GDM1 (cell line): ENCODE measurements around the gene RHOT1.
"Not testable (repeated sequence)": the region's sequence is repeated elsewhere in the genome, so short reads cannot be mapped to it uniquely, and the experiment has no call there.

Source experiments
- DNase-seq: peaks from one replicate; lab custom pipeline; 2025; lab: John Stamatoyannopoulos, UW

Gene RHOT1

GRCh38 chr17:32124985-32125847, 17.1 kb upstream of the RHOT1 start:
- DNase-seq = no peak

- no peak for DNase-seq
Observed at GRCh38 chr17:32125848-32126153, 16.5 kb upstream of the RHOT1 start.

DNA sequence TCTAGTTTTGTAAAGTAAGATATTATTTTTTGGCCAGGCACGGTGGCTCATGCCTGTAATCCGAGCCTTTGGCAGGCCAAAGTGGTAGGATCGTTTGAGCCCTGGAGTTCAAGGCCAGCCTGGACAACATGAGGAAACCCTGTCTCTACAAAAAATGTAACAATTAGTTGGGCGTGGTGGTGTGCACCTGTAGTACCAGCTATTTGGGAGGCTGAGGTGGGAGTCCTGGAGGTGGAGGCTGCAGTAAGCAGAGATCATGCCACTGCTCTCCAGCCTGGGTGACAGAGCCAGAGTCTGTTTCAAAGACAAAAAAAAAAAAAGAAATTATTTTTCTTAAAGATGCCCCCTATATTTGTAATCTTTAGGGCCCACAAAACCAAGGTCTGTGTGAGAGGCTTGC, 16.0 kb upstream of the RHOT1 start:
- DNase-seq = no peak

- DNase-seq = no peak
Observed at GRCh38 chr17:32126746-32127145, 15.6 kb upstream of the RHOT1 start.

GRCh38 chr17:32127158-32127897, 15.0 kb upstream of the RHOT1 start:
- peak; percentile 73 for DNase-seq

DNA sequence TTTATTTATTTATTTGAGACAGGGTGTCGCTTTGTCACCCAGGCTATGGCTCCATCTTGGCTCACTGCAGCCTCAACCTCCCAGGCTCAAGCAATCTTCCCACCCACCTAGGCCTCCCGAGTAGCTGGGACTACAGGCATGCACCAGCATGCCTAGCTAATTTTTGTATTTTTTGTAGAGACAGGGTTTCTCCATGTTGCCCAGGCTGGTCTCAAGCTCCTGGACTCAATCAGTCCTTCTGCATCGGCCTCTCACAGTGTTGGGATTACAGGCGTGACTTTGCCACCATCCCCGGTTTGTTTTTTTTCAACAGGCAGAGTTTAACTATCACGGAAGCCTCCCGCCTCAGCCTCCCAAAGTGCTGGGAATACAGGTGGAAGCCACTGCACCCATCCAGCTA, 13.8 kb upstream of the RHOT1 start:
- DNase-seq = not testable (repeated sequence)

GRCh38 chr17:32135497-32136117, 6.7 kb upstream of the RHOT1 start:
- DNase-seq = not testable (repeated sequence)

GRCh38 chr17:32136856-32137255, 5.4 kb upstream of the RHOT1 start:
- no peak for DNase-seq

- not testable (repeated sequence) for DNase-seq
Observed at GRCh38 chr17:32139504-32139903, 2.8 kb upstream of the RHOT1 start.

GRCh38 chr17:32141258-32141657, 1.0 kb upstream of the RHOT1 start:
- DNase-seq = peak; percentile 50

DNA sequence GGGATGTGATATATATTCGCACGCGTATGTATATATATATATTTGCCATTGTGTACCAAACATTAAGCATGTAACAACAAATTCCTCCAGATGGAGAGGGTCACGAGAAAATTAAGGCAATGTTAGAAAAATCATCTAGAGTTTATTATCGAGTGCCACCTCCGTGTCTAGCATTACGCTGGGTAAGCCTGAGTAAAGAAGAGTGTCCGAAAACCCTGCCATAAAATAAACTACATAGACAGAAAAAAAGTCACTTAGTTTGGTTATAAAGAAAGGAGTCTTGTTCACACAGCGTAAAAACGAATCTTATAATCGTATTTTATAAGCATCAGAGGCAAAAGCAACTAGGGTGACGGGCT, 644 bp upstream of the RHOT1 start:
- no peak for DNase-seq

- DNase-seq = no peak
Observed at GRCh38 chr17:32142857-32143526, 690 bp downstream of the RHOT1 start.

DNA sequence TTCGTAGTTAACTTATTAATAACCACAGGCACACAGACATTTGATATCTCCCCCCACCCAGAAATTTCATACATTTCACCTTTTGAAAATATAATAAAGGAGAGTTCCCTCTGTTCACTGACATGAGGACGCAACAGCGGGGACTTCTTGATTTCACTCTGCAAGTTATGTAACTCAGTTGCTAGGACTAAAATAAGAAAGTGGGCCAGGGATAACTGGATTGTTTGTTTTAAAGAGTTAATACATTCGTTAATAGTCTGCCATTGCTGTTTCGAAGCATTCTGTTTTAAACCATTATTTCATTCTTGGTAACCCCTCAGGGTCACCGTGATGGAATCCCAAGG, 1.2 kb downstream of the RHOT1 start:
- DNase-seq = no peak

DNA sequence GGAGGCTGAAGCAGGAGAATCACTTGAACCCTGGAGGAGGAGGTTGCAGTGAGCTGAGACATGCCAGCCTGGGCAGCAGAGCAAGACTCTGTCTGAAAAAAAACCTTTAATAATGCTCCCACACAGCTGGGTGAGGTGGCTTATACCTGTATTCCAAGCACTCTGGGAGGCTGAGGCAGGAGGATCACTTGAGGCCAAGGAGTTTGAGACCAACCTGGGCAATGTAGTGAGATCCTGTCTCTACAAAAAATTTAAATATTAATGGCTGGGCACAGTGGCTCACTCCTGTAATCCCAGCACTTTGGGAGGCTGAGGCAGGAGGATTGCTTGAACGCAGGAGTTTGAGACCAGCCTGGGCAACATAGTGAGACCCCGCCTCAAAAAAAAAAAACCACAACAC, 2.1 kb downstream of the RHOT1 start:
- not testable (repeated sequence) for DNase-seq

DNA sequence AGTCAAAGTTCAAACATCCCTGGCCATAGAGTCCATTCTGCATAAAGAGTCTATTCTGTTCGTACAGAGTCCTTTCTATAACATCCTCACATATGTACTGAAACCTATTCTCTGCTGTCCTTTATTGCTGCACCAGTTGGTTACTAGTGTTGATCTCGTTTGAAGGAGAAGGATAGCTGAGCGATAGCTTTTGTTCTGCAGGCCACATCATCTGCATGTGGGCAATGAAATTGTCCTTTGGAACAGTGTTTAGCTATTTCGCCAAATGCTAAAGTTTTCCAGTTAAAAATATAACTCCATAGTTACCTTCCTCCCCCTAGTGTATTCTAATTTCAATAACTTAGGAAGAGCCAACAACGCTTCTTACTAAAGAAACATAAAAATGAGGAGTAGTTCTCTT, 6.0 kb downstream of the RHOT1 start:
- no peak for DNase-seq

GRCh38 chr17:32150358-32150757, 8.1 kb downstream of the RHOT1 start:
- no peak for DNase-seq

DNA sequence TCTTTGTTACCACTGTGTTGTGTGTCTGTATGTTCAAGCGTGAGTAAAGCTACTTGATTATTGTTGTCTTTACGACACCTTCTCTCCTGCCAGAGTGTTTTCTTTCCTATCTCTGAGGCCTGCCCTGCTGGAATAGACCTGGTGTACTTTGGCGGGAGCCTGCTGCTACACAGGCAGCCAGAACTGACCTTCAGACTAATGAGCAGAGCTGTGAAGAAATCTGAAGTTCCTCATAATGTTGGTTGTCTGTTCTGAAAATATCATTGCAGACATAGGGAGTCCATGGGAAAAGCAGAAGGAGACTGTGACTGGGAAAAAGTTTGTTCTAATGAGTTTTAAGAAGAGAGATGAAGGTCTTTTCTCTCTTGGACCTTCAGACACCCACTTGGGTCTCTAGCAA, 9.8 kb downstream of the RHOT1 start:
- no peak for DNase-seq

DNA sequence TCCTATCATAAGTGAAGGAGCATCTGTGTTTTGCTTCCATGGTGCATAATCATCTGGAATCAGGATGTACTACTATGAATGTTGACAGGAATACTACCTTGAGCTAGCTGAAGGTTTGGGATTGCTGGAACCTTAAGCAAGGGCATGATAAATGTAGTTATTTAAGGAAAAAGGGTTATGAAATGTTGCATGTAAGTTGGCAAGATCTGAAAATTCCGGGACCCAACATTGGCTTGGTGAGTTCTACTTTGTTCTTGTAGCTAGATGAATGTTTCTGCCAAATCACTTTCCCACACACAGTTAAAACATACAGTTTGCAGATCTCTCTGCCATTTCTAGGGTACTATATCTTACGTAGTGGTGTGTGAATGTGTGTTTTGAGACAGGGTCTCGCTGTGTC, 13.6 kb downstream of the RHOT1 start:
- DNase-seq = no peak

DNA sequence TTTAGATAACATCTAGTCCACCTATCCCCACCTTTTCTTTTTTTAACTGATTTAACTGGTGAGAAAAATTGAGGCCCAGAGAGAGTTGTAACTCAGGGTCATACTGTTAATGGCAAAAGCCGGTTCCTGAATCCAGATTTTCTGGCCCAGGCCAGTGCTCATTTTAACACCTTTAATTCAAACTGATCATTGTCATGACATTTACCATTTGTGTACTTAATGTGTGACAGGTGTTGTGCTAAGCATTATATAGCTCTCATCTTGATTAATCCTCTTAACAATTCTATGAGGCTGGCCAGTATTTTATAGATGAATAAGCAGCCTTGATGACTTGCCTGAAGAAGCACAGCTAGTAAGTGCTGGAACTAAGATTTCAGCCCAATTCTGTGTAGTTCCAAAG, 14.4 kb downstream of the RHOT1 start:
- DNase-seq = no peak

- no peak for DNase-seq
Observed at GRCh38 chr17:32157225-32157624, 14.9 kb downstream of the RHOT1 start.

GRCh38 chr17:32158870-32159585, 16.7 kb downstream of the RHOT1 start:
- DNase-seq = no peak
